ENCODE measurements around the gene CCR4. TPM values are rescaled to one million over a fixed set of nuclear protein-coding genes. Genes with fewer than 3 reads are reported as not detected.

The CCR4 gene
- total and polyA plus RNA-seq, 2 of the 8 experiments (the other 6 are each of a cell fraction or from before 2014, with no cell fraction given): 0.11 to 0.15 TPM

DNA sequence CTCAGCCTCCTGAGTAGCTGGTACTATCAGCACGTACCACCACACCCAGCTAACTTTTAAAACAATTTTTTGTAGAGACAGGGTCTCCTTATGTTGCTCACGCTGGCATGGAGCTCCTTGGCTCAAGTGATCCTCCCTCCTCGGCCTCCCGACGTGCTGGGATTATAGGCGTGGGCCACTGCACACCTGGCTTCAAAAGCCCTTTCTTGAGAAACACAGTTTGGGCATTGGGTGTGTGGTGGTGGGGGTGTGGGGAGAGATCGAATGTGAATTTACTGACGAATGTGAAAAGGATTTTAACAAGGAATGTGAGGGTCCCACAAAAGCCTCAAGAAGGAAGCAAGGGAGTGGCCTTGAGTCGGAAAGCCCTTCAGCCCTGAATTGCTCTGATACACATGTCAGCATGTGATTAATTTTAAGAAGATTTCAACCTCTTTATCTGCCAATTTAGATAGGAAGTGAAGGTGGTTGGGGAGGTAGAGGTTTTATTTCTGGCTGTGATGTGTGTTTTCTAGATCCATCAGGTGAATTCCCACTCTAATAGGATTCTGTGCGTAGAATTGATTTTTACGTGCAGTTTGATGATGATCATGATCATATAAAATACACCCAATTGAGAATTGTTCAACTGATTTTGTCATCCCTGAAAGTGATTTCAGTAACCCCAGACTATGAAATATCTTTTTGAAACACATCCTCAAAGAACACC is 1.1 kb downstream of the CCR4 start (continued):
- no peak for TF ChIP-seq EP300 (IDR thresholded peaks at IDR 0.05; ENCODE audit: borderline replicate concordance in 1 of 2, low read depth in 2 of 2, low read length in 2 of 2)
- no peak for TF ChIP-seq ASH2L (IDR thresholded peaks at IDR 0.05; ENCODE audit: low read length)
- no peak for TF ChIP-seq POLR2AphosphoS5 (IDR thresholded peaks at IDR 0.05; ENCODE audit: low read depth, low read length)
- TF ChIP-seq SAP30 (IDR thresholded peaks at IDR 0.05; ENCODE audit: insufficient read depth, insufficient replicate concordance, low read length): no peak
- TF ChIP-seq RBBP5 (IDR thresholded peaks at IDR 0.05; ENCODE audit: borderline replicate concordance, low read depth, low read length): no peak
- TF ChIP-seq TEAD4 (IDR thresholded peaks at IDR 0.05; ENCODE audit: low read depth, low read length): no peak
- TF ChIP-seq, protein P1, sequence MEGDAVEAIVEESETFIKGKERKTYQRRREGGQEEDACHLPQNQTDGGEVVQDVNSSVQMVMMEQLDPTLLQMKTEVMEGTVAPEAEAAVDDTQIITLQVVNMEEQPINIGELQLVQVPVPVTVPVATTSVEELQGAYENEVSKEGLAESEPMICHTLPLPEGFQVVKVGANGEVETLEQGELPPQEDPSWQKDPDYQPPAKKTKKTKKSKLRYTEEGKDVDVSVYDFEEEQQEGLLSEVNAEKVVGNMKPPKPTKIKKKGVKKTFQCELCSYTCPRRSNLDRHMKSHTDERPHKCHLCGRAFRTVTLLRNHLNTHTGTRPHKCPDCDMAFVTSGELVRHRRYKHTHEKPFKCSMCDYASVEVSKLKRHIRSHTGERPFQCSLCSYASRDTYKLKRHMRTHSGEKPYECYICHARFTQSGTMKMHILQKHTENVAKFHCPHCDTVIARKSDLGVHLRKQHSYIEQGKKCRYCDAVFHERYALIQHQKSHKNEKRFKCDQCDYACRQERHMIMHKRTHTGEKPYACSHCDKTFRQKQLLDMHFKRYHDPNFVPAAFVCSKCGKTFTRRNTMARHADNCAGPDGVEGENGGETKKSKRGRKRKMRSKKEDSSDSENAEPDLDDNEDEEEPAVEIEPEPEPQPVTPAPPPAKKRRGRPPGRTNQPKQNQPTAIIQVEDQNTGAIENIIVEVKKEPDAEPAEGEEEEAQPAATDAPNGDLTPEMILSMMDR (IDR thresholded peaks at IDR 0.05; ENCODE audit: control extremely low read depth in 1 of 3, insufficient read depth in 1 of 3, low read depth in 1 of 3, low read length in 3 of 3): no peak

Measured in H1 (cell line).